Measurements from ENCODE around the gene UBE2S.

The UBE2S gene

GRCh38 chr19:55382522-55383054 is 25.0 kb downstream of the UBE2S start:
- TF ChIP-seq SIN3A (IDR thresholded peaks at IDR 0.05; ENCODE audit: borderline replicate concordance, insufficient read depth, low read length) (no peak), FOXP2 (optimal IDR thresholded peaks at IDR 0.05; ENCODE audit: borderline replicate concordance, extremely low read depth, extremely low read length, insufficient read depth) (no peak), POLR2AphosphoS5 (IDR thresholded peaks at IDR 0.05; ENCODE audit: low read depth, low read length) (no peak), TAF1 (IDR thresholded peaks at IDR 0.05; ENCODE audit: borderline replicate concordance, insufficient read depth, low read length) (no peak)
- TF ChIP-seq, protein P1, sequence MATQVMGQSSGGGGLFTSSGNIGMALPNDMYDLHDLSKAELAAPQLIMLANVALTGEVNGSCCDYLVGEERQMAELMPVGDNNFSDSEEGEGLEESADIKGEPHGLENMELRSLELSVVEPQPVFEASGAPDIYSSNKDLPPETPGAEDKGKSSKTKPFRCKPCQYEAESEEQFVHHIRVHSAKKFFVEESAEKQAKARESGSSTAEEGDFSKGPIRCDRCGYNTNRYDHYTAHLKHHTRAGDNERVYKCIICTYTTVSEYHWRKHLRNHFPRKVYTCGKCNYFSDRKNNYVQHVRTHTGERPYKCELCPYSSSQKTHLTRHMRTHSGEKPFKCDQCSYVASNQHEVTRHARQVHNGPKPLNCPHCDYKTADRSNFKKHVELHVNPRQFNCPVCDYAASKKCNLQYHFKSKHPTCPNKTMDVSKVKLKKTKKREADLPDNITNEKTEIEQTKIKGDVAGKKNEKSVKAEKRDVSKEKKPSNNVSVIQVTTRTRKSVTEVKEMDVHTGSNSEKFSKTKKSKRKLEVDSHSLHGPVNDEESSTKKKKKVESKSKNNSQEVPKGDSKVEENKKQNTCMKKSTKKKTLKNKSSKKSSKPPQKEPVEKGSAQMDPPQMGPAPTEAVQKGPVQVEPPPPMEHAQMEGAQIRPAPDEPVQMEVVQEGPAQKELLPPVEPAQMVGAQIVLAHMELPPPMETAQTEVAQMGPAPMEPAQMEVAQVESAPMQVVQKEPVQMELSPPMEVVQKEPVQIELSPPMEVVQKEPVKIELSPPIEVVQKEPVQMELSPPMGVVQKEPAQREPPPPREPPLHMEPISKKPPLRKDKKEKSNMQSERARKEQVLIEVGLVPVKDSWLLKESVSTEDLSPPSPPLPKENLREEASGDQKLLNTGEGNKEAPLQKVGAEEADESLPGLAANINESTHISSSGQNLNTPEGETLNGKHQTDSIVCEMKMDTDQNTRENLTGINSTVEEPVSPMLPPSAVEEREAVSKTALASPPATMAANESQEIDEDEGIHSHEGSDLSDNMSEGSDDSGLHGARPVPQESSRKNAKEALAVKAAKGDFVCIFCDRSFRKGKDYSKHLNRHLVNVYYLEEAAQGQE (IDR thresholded peaks at IDR 0.05; ENCODE audit: insufficient read depth in 1 of 2, low read depth in 2 of 2, low read length in 2 of 2), result no peak

DNA sequence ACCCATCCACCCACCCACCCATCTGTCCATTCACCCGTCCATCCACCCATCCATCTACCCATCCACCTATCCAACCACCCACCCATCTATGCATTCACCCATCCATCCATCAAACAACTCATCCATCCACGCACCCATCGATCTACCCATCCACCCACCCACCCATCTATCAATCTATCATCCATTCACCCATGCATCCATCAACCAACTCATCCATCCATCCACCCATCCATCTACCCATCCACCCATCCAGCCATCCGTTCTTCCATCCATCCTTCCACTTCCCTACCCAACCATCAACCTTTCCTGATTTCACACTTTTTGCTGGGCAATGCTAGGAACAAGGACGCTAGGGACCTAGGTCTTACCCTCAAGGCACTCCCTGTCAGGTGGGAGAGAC is 25.6 kb downstream of the UBE2S start:
- TF ChIP-seq, protein P1 (IDR thresholded peaks at IDR 0.05; ENCODE audit: insufficient read depth in 1 of 2, low read depth in 2 of 2, low read length in 2 of 2), result no peak
- TF ChIP-seq FOXP2 (optimal IDR thresholded peaks at IDR 0.05; ENCODE audit: borderline replicate concordance, extremely low read depth, extremely low read length, insufficient read depth) (no peak), TAF1 (IDR thresholded peaks at IDR 0.05; ENCODE audit: borderline replicate concordance, insufficient read depth, low read length) (no peak), POLR2AphosphoS5 (IDR thresholded peaks at IDR 0.05; ENCODE audit: low read depth, low read length) (no peak), SIN3A (IDR thresholded peaks at IDR 0.05; ENCODE audit: borderline replicate concordance, insufficient read depth, low read length) (no peak)

DNA sequence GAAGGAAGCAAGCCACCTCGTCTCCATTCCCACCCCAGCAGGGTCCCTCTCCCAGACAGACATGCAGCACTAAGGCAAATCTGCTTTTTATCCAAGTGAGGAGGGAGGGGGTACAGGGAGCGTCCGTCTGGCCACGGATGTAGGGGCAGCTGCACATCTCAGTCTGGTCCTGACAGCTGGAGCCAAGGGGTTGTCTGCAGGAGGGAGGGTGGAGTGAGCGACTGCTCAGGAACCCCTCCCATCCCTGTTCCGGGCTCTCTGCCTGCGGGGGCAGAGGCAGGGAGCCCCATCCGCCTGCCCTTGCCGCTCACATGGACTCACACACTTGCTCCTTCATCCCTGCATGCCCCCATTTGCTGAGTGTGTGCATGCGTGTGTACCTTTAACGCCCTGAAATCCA is 28.4 kb downstream of the UBE2S start:
- TF ChIP-seq TAF1 (IDR thresholded peaks at IDR 0.05; ENCODE audit: borderline replicate concordance, insufficient read depth, low read length) (no peak), POLR2AphosphoS5 (IDR thresholded peaks at IDR 0.05; ENCODE audit: low read depth, low read length) (no peak), SIN3A (IDR thresholded peaks at IDR 0.05; ENCODE audit: borderline replicate concordance, insufficient read depth, low read length) (no peak), FOXP2 (optimal IDR thresholded peaks at IDR 0.05; ENCODE audit: borderline replicate concordance, extremely low read depth, extremely low read length, insufficient read depth) (no peak)
- TF ChIP-seq, protein P1 (IDR thresholded peaks at IDR 0.05; ENCODE audit: insufficient read depth in 1 of 2, low read depth in 2 of 2, low read length in 2 of 2), result no peak

GRCh38 chr19:55377356-55378131 is 30.0 kb downstream of the UBE2S start:
- TF ChIP-seq POLR2AphosphoS5 (IDR thresholded peaks at IDR 0.05; ENCODE audit: low read depth, low read length) (no peak), TAF1 (IDR thresholded peaks at IDR 0.05; ENCODE audit: borderline replicate concordance, insufficient read depth, low read length) (no peak), FOXP2 (optimal IDR thresholded peaks at IDR 0.05; ENCODE audit: borderline replicate concordance, extremely low read depth, extremely low read length, insufficient read depth) (no peak), SIN3A (IDR thresholded peaks at IDR 0.05; ENCODE audit: borderline replicate concordance, insufficient read depth, low read length) (no peak)
- TF ChIP-seq, protein P1 (IDR thresholded peaks at IDR 0.05; ENCODE audit: insufficient read depth in 1 of 2, low read depth in 2 of 2, low read length in 2 of 2), result no peak
